ENCODE data around the gene SASH1. TPM values are rescaled to one million over a fixed set of nuclear protein-coding genes. Genes with fewer than 3 reads are reported as not detected.
A peak's percentile ranks its signal among the peaks of the same experiment; 100 is the strongest.

Gene SASH1
- total and polyA plus RNA-seq, 2 experiments from 2014 or later: 69.1 to 99.0 TPM

DNA sequence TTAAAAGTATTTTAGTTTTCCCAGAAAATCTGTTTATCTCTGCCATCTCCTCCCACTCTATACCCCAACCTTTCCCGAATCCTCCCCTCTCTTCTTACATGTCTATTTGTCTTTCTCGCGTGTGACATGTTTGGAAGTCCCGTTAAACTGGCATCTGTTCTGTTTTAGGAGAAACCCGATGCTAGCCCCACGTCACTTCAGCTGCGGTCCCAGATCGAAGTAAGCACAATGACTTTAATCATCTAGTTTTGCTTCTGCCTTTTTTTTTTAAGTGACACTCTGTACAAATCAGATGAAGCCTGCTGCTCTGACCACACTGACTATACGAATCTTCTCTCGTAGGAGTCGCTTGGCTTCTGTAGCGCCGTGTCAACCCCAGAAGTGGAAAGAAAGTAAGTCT is 97.4 kb downstream of the SASH1 start:
- Histone ChIP-seq H3K4me2 (ENCODE audit: unreplicated experiment) (peak overlapping the region; percentile 76), H3F3A (ENCODE audit: insufficient read depth) (peaks cover 57% of the 10 kb centered on the region), H3K27ac (peak overlapping the region; percentile 92), H4K20me1 (ENCODE audit: insufficient read depth) (no peaks in the 10 kb centered on the region), H2AFZ (peak overlapping the region; percentile 9; the same call in 1 of the 2 replicates), H3K4me3 (peak overlapping the region; percentile 66), H3K9me2 (ENCODE audit: insufficient read depth) (no peaks in the 10 kb centered on the region), H3K9me3 (ENCODE audit: low read depth) (no peaks in the 10 kb centered on the region), H3K27me3 (replicated peaks; ENCODE audit: insufficient read depth) (no peaks in the 10 kb centered on the region), H3K79me2 (ENCODE audit: insufficient read depth) (peaks cover 76% of the 10 kb centered on the region), H3K36me3 (ENCODE audit: low read depth) (peaks cover 2% of the 10 kb centered on the region; the same call in 1 of the 2 replicates), H3K9ac (peak overlapping the region; percentile 73), H3K4me1 (ENCODE audit: insufficient read depth) (peaks cover 46% of the 10 kb centered on the region)
- TF ChIP-seq EZH2phosphoT487 (IDR thresholded peaks at IDR 0.05; ENCODE audit: insufficient read depth, low read depth) (no peak), EZH2 (IDR thresholded peaks at IDR 0.05; ENCODE audit: insufficient read depth, poor library complexity, severe bottlenecking) (no peak)
- peak; percentile 53 for DNase-seq
- in situ Hi-C loops (cut with MboI): no loop called here
- 11 to 16% methylated on average over 13 of the region's 13 CpGs for WGBS, 2 experiments (ENCODE audit: low coverage in 1 of 2, low lambda C conversion rate in 2 of 2, missing lambda C conversion rate in 2 of 2)

DNA sequence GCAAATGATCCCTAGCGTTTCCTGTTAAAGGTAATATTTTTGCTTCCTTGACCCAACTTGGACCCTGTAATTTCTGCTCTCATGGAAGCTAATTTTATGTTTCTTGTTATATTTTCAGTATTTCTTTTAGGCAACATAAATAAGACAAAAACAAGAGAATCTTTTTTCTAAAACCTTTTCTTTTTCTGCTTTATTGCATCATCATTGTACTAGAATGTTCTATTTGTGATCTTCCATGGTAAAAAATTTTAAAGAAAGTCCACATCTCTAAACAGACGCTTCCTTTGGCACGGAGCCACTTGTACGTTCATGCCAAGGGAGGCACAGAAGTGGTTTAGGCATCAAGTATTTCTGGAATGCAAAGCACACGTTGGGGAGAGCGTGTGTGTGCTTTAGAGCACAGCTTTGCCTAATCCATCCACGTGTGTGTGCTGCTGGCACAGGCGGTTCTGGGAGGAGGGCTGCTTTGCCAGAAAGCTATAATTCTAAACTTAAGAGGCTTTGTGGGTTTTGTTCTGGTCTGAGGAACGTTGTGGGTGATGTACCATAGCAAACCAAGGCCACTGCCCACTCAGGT is 98.3 kb downstream of the SASH1 start:
- 6 to 7% methylated on average over 9 of the region's 9 CpGs for WGBS, 2 experiments (ENCODE audit: low coverage in 1 of 2, low lambda C conversion rate in 2 of 2, missing lambda C conversion rate in 2 of 2)
- peak; percentile 94 for DNase-seq
- peak overlapping the region; percentile 92 for H3K27ac ChIP-seq
- H3K9me2 ChIP-seq (ENCODE audit: insufficient read depth): no peaks in the 10 kb centered on the region
- peak overlapping the region; percentile 73 for H3K9ac ChIP-seq
- H3K4me3 ChIP-seq: peak overlapping the region; percentile 66
- no peaks in the 10 kb centered on the region for H3K27me3 ChIP-seq (replicated peaks; ENCODE audit: insufficient read depth)
- H2AFZ ChIP-seq: no peak overlapping the region
- H3K4me1 ChIP-seq (ENCODE audit: insufficient read depth): peaks cover 47% of the 10 kb centered on the region
- peaks cover 75% of the 10 kb centered on the region for H3K79me2 ChIP-seq (ENCODE audit: insufficient read depth)
- H4K20me1 ChIP-seq (ENCODE audit: insufficient read depth): no peaks in the 10 kb centered on the region
- in situ Hi-C loops (cut with MboI): no loop called here
- H3K9me3 ChIP-seq (ENCODE audit: low read depth): no peaks in the 10 kb centered on the region
- TF ChIP-seq EZH2phosphoT487 (IDR thresholded peaks at IDR 0.05; ENCODE audit: insufficient read depth, low read depth) (no peak), EZH2 (IDR thresholded peaks at IDR 0.05; ENCODE audit: insufficient read depth, poor library complexity, severe bottlenecking) (no peak)
- H3K36me3 ChIP-seq (ENCODE audit: low read depth): peaks cover 2% of the 10 kb centered on the region; the same call in 1 of the 2 replicates
- peaks cover 65% of the 10 kb centered on the region for H3F3A ChIP-seq (ENCODE audit: insufficient read depth)
- peak overlapping the region; percentile 76 for H3K4me2 ChIP-seq (ENCODE audit: unreplicated experiment)

GRCh38 chr6:148441454-148441911 is 98.8 kb downstream of the SASH1 start:
- 3 to 11% methylated on average over 4 of the region's 4 CpGs for WGBS, 2 experiments (ENCODE audit: low coverage in 1 of 2, low lambda C conversion rate in 2 of 2, missing lambda C conversion rate in 2 of 2)
- H3K4me1 ChIP-seq (ENCODE audit: insufficient read depth): peaks cover 47% of the 10 kb centered on the region
- no peak overlapping the region for H2AFZ ChIP-seq
- H3K9ac ChIP-seq: peak overlapping the region; percentile 73
- peak overlapping the region; percentile 92 for H3K27ac ChIP-seq
- peak overlapping the region; percentile 66 for H3K4me3 ChIP-seq
- peak overlapping the region; percentile 76 for H3K4me2 ChIP-seq (ENCODE audit: unreplicated experiment)
- in situ Hi-C loops (cut with MboI): no loop called here
- H3K27me3 ChIP-seq (replicated peaks; ENCODE audit: insufficient read depth): no peaks in the 10 kb centered on the region
- H4K20me1 ChIP-seq (ENCODE audit: insufficient read depth): no peaks in the 10 kb centered on the region
- peaks cover 69% of the 10 kb centered on the region for H3F3A ChIP-seq (ENCODE audit: insufficient read depth)
- TF ChIP-seq EZH2 (IDR thresholded peaks at IDR 0.05; ENCODE audit: insufficient read depth, poor library complexity, severe bottlenecking): no peak
- TF ChIP-seq EZH2phosphoT487 (IDR thresholded peaks at IDR 0.05; ENCODE audit: insufficient read depth, low read depth): no peak
- peaks cover 75% of the 10 kb centered on the region for H3K79me2 ChIP-seq (ENCODE audit: insufficient read depth)
- H3K9me3 ChIP-seq (ENCODE audit: low read depth): no peaks in the 10 kb centered on the region
- peaks cover 6% of the 10 kb centered on the region; the same call in 1 of the 2 replicates for H3K36me3 ChIP-seq (ENCODE audit: low read depth)
- peak; percentile 98 for DNase-seq
- no peaks in the 10 kb centered on the region for H3K9me2 ChIP-seq (ENCODE audit: insufficient read depth)

GRCh38 chr6:148443798-148444560 is 101.3 kb downstream of the SASH1 start:
- Histone ChIP-seq H4K20me1 (ENCODE audit: insufficient read depth) (no peaks in the 10 kb centered on the region; the same call in 1 of the 2 replicates), H3F3A (ENCODE audit: insufficient read depth) (peaks cover 56% of the 10 kb centered on the region), H3K27ac (no peak overlapping the region), H3K79me2 (ENCODE audit: insufficient read depth) (peaks cover 68% of the 10 kb centered on the region), H3K9ac (no peak overlapping the region), H3K9me2 (ENCODE audit: insufficient read depth) (no peaks in the 10 kb centered on the region), H3K4me1 (ENCODE audit: insufficient read depth) (peaks cover 47% of the 10 kb centered on the region), H3K9me3 (ENCODE audit: low read depth) (no peaks in the 10 kb centered on the region), H3K36me3 (ENCODE audit: low read depth) (peaks cover 15% of the 10 kb centered on the region; the same call in 1 of the 2 replicates), H3K27me3 (replicated peaks; ENCODE audit: insufficient read depth) (no peaks in the 10 kb centered on the region), H3K4me2 (ENCODE audit: unreplicated experiment) (no peak overlapping the region), H3K4me3 (no peak overlapping the region), H2AFZ (no peak overlapping the region)
- 92 to 93% methylated on average over 7 of the region's 7 CpGs for WGBS, 2 experiments (ENCODE audit: low coverage in 1 of 2, low lambda C conversion rate in 2 of 2, missing lambda C conversion rate in 2 of 2)
- DNase-seq: no peak
- TF ChIP-seq EZH2 (IDR thresholded peaks at IDR 0.05; ENCODE audit: insufficient read depth, poor library complexity, severe bottlenecking) (no peak), EZH2phosphoT487 (IDR thresholded peaks at IDR 0.05; ENCODE audit: insufficient read depth, low read depth) (no peak)
- in situ Hi-C loops (cut with MboI): no loop called here

Data from GM23248 (cell line).